ENCODE results near the gene REST. TPM values are rescaled to one million over a fixed set of nuclear protein-coding genes. Genes with fewer than 3 reads are reported as not detected.

Gene REST
- total RNA-seq, 1 experiment from 2014 or later: 38.8 TPM

- POLR2A ChIA-PET: no interaction called here
- CTCF ChIA-PET: no interaction called here
- DNase-seq (ENCODE audit: low read depth, low spot score) (no peak), ATAC-seq (no peak)
- H3K27me3 ChIP-seq (ENCODE audit: control insufficient read depth, insufficient read depth, low read length): no peaks in the 10 kb centered on the region
- no TSS peak for BruUV-seq (replicated peaks)
- in situ Hi-C loops (cut with HindIII; ENCODE audit: low pct_unique_long_range_greater_than_20kb, low sequenced_read_pairs) (no loop called here), intact Hi-C loops (cut with micrococcal nuclease; ENCODE audit: unreplicated experiment) (no loop called here)
- TF ChIP-seq REST (IDR thresholded peaks at IDR 0.05; ENCODE audit: insufficient read depth in 1 of 2, low read depth in 2 of 2, low read length in 1 of 2) (no peak), TCF7L2 (IDR thresholded peaks at IDR 0.05; ENCODE audit: low read depth, low read length) (no peak), SIN3A (IDR thresholded peaks at IDR 0.05; ENCODE audit: borderline replicate concordance, insufficient read depth, low read depth, low read length) (no peak), POLR2AphosphoS5 (IDR thresholded peaks at IDR 0.05; ENCODE audit: low read depth, low read length) (no peak), CTCF (IDR thresholded peaks at IDR 0.05) (no peak)
- H3K4me1 ChIP-seq (ENCODE audit: control insufficient read depth, insufficient read depth, low read length): no peaks in the 10 kb centered on the region
- no peak overlapping the region for H3K4me3 ChIP-seq (ENCODE audit: low read depth in 2 of 2, low read length in 2 of 2)
- H3K27ac ChIP-seq (ENCODE audit: low read length): no peak overlapping the region
- no peaks in the 10 kb centered on the region for H3K9me3 ChIP-seq (ENCODE audit: control insufficient read depth, insufficient read depth, low read depth, low read length)
- H3K36me3 ChIP-seq (ENCODE audit: control insufficient read depth, insufficient read depth, low read length): no peaks in the 10 kb centered on the region; the same call in 1 of the 2 replicates
Observed at GRCh38 chr4:56959100-56959499, 51.4 kb downstream of the REST start.

- TF ChIP-seq REST (IDR thresholded peaks at IDR 0.05; ENCODE audit: insufficient read depth in 1 of 2, low read depth in 2 of 2, low read length in 1 of 2): no peak
- no peak for TF ChIP-seq SIN3A (IDR thresholded peaks at IDR 0.05; ENCODE audit: borderline replicate concordance, insufficient read depth, low read depth, low read length)
- no peak for TF ChIP-seq POLR2AphosphoS5 (IDR thresholded peaks at IDR 0.05; ENCODE audit: low read depth, low read length)
- no peak for TF ChIP-seq CTCF (IDR thresholded peaks at IDR 0.05)
- TF ChIP-seq TCF7L2 (IDR thresholded peaks at IDR 0.05; ENCODE audit: low read depth, low read length): no peak
- DNase-seq (ENCODE audit: low read depth, low spot score): no peak
- in situ Hi-C loops (cut with HindIII; ENCODE audit: low pct_unique_long_range_greater_than_20kb, low sequenced_read_pairs) (no loop called here), intact Hi-C loops (cut with micrococcal nuclease; ENCODE audit: unreplicated experiment) (no loop called here)
- Histone ChIP-seq H3K4me3 (ENCODE audit: low read depth in 2 of 2, low read length in 2 of 2) (no peak overlapping the region), H3K36me3 (ENCODE audit: control insufficient read depth, insufficient read depth, low read length) (no peaks in the 10 kb centered on the region; the same call in 1 of the 2 replicates), H3K9me3 (ENCODE audit: control insufficient read depth, insufficient read depth, low read depth, low read length) (no peaks in the 10 kb centered on the region), H3K27me3 (ENCODE audit: control insufficient read depth, insufficient read depth, low read length) (no peaks in the 10 kb centered on the region), H3K4me1 (ENCODE audit: control insufficient read depth, insufficient read depth, low read length) (no peaks in the 10 kb centered on the region), H3K27ac (ENCODE audit: low read length) (no peak overlapping the region; the same call in 1 of the 2 replicates)
- ChIA-PET POLR2A (no interaction called here), CTCF (no interaction called here)
- no TSS peak for BruUV-seq (replicated peaks)
- no peak for ATAC-seq
Observed at GRCh38 chr4:56961107-56961500, 53.4 kb downstream of the REST start.

All from Panc1 (cell line).